GM12878 (cell line): ENCODE data around the gene KMT2E. TPM values are rescaled to one million over a fixed set of nuclear protein-coding genes. Genes with fewer than 3 reads are reported as not detected.

Experiments
- BMI1 ChIP-seq: fragments of 450-650 bp; IDR thresholded peaks from 2 replicates; pipeline ENCODE4 v1.6.1; 2016; ENCODE audit warnings: mild to moderate bottlenecking, moderate library complexity, borderline replicate concordance
- BRCA1 ChIP-seq: IDR thresholded peaks from 2 replicates; pipeline ENCODE4 v1.6.1; 2011; ENCODE audit warnings: low read depth, low read length, improper control_type of control experiment
- CEBPZ ChIP-seq: fragments of 150-350 bp; IDR thresholded peaks from 2 replicates; pipeline ENCODE4 v1.6.1; 2016; ENCODE audit warnings: low read depth, low read length
- CREB1 ChIP-seq: IDR thresholded peaks from 2 replicates; pipeline ENCODE4 v1.6.1; 2012; ENCODE audit warnings: low read depth, mild to moderate bottlenecking, inconsistent platforms
- CREM ChIP-seq: IDR thresholded peaks from 2 replicates; pipeline ENCODE4 v1.6.1; 2014; ENCODE audit warnings: antibody characterized with exemption, low read depth
- DPF2 ChIP-seq: fragments of 450-650 bp; IDR thresholded peaks from 2 replicates; pipeline ENCODE4 v1.6.1; 2017; ENCODE audit warnings: mild to moderate bottlenecking
- JUNB ChIP-seq: IDR thresholded peaks from 2 replicates; pipeline ENCODE4 v1.6.1; 2016; ENCODE audit warnings: antibody characterized with exemption, mild to moderate bottlenecking
- KLF5 ChIP-seq: fragments of 450-650 bp; IDR thresholded peaks from 2 replicates; pipeline ENCODE4 v1.6.1; 2014; ENCODE audit warnings: mild to moderate bottlenecking; ENCODE audit not compliant: partially characterized antibody
- MTA2 ChIP-seq: fragments of 450-650 bp; IDR thresholded peaks from 2 replicates; pipeline ENCODE4 v1.6.1; 2016; ENCODE audit warnings: low read depth, mild to moderate bottlenecking, moderate library complexity
- MYB ChIP-seq: fragments of 150-350 bp; IDR thresholded peaks from 2 replicates; pipeline ENCODE4 v1.6.1; 2014; ENCODE audit warnings: mild to moderate bottlenecking, low read depth, low read length, borderline replicate concordance
- NFXL1 ChIP-seq: fragments of 450-650 bp; IDR thresholded peaks from 2 replicates; pipeline ENCODE4 v1.6.1; 2017; ENCODE audit warnings: antibody characterized with exemption, mild to moderate bottlenecking, borderline replicate concordance
- NFYA ChIP-seq: IDR thresholded peaks from 2 replicates; pipeline ENCODE4 v1.6.1; 2011; ENCODE audit warnings: low read depth, mild to moderate bottlenecking, low read length, improper control_type of control experiment, borderline replicate concordance
- NFYB ChIP-seq: IDR thresholded peaks from 2 replicates; pipeline ENCODE4 v1.6.1; 2011; ENCODE audit warnings: low read depth, mild to moderate bottlenecking, low read length, improper control_type of control experiment, moderate library complexity; ENCODE audit not compliant: insufficient read depth
- PAX8 ChIP-seq: fragments of 450-650 bp; IDR thresholded peaks from 2 replicates; pipeline ENCODE4 v1.6.1; 2017; ENCODE audit warnings: mild to moderate bottlenecking, moderate library complexity
- PBX3 ChIP-seq: IDR thresholded peaks from 2 replicates; pipeline ENCODE4 v1.6.1; 2011; ENCODE audit warnings: mild to moderate bottlenecking, low read depth, low read length, moderate library complexity; ENCODE audit not compliant: insufficient replicate concordance
- POLR2A ChIP-seq: IDR thresholded peaks from 2 replicates; pipeline ENCODE4 v1.6.1; 2011; ENCODE audit warnings: low read depth, mild to moderate bottlenecking, low read length
- RUNX3 ChIP-seq: IDR thresholded peaks from 2 replicates; pipeline ENCODE4 v1.6.1; 2012; ENCODE audit warnings: low read length, inconsistent platforms
- SMAD1 ChIP-seq: fragments of 450-650 bp; IDR thresholded peaks from 2 replicates; pipeline ENCODE4 v1.6.1; 2018; ENCODE audit warnings: mild to moderate bottlenecking, low read depth; ENCODE audit not compliant: partially characterized antibody
- SMAD5 ChIP-seq: IDR thresholded peaks from 2 replicates; pipeline ENCODE4 v1.6.1; 2016; ENCODE audit warnings: antibody characterized with exemption, low read depth
- SMC3 ChIP-seq: IDR thresholded peaks from 2 replicates; pipeline ENCODE4 v1.6.1; 2011; ENCODE audit warnings: low read length, improper control_type of control experiment, borderline replicate concordance
- SREBF1 ChIP-seq: IDR thresholded peaks from 2 replicates; pipeline ENCODE4 v1.6.1; 2012; ENCODE audit warnings: mild to moderate bottlenecking, low read length
- STAT1 ChIP-seq: fragments of 450-650 bp; conservative IDR thresholded peaks from 2 replicates; pipeline ENCODE4 v1.6.1; 2014; ENCODE audit warnings: antibody characterized with exemption, mild to moderate bottlenecking
- ZBTB33 ChIP-seq: fragments of 450-650 bp; IDR thresholded peaks from 2 replicates; pipeline ENCODE4 v1.6.1; 2017; ENCODE audit warnings: mild to moderate bottlenecking
- ZNF217 ChIP-seq: fragments of 450-650 bp; IDR thresholded peaks from 2 replicates; pipeline ENCODE4 v1.6.1; 2017; ENCODE audit warnings: antibody characterized with exemption, mild to moderate bottlenecking
- polyA plus RNA-seq, 11 experiments: library from polyadenylated mRNA; depleted of rRNA in 4 of 11; unstranded in 6 of 11; stranded (reverse) in 5 of 11; fragments of >200 nt; fragmentation: Nextera tagmentation in 4 of 11; fragmentation: Illumina TruSeq in 1 of 11; extraction: Ambion mirVana in 4 of 11; extraction: Trizol in 1 of 11; gene quantifications; 1 replicate in 1 of 11; 2 replicates in 10 of 11; pipeline versions ENCODE4 v1.2.1 to v1.2.3, GENCODE V29; 2011 to 2016; ENCODE audit warnings: inconsistent platforms in 2 of 11, missing spikeins in 2 of 11, low read depth in 1 of 11
- total RNA-seq, 4 experiments: library from RNA; depleted of rRNA in 3 of 4; stranded (reverse); fragments of >200 nt in 3 of 4; fragmentation: Illumina TruSeq in 1 of 4; extraction: Trizol in 1 of 4; gene quantifications; 2 replicates each; pipeline versions ENCODE4 v1.2.1 to v1.2.3, GENCODE V29; 2013 to 2021

KMT2E gene
- total and polyA plus RNA-seq, 10 of the 15 experiments (the other 5 are each of a cell fraction or from before 2014, with no cell fraction given): 13.2 to 68.1 (median 34.1) TPM

- no peak for TF ChIP-seq MYB
- no peak for TF ChIP-seq SREBF1
- no peak for TF ChIP-seq JUNB
- no peak for TF ChIP-seq NFYB
- TF ChIP-seq CREM: 0 out of 2 replicates have a peak, but pooled peaks have one; percentile 3
- no peak for TF ChIP-seq RUNX3
- peak; percentile 85 for TF ChIP-seq POLR2A
- no peak for TF ChIP-seq BRCA1
- no peak for TF ChIP-seq NFYA
- no peak for TF ChIP-seq NFXL1
- TF ChIP-seq SMC3: no peak; the same call in 1 of the 2 replicates
- TF ChIP-seq STAT1: no peak
- TF ChIP-seq BMI1: peak; percentile 27; the same call in 1 of the 2 replicates
- TF ChIP-seq CREB1: no peak
- TF ChIP-seq SMAD1: peak; percentile 95
- peak; percentile 89 for TF ChIP-seq SMAD5
- peak; percentile 70 for TF ChIP-seq KLF5
- peak; percentile 70 for TF ChIP-seq PBX3
- TF ChIP-seq MTA2: no peak; the same call in 1 of the 2 replicates
- TF ChIP-seq ZNF217: no peak
- peak; percentile 70; the same call in 1 of the 2 replicates for TF ChIP-seq ZBTB33
- TF ChIP-seq CEBPZ: no peak
- no peak for TF ChIP-seq PAX8
- TF ChIP-seq DPF2: peak; percentile 4; the same call in 1 of the 2 replicates
Measured at GRCh38 chr7:105013221-105013815, 687 bp upstream of the KMT2E start (continued).
